Measurements from ENCODE around the gene TRIM14.
"Not testable (repeated sequence)": the region's sequence is repeated elsewhere in the genome, so short reads cannot be mapped to it uniquely, and the experiment has no call there.

The TRIM14 gene

GRCh38 chr9:98132158-98132557 lies 13.1 kb upstream of the TRIM14 start:
- TF ChIP-seq ESRRG (CRISPR knock-in tag; IDR thresholded peaks at IDR 0.05) (no peak), SNAI2 (CRISPR knock-in tag; IDR thresholded peaks at IDR 0.05) (no peak), RARB (CRISPR knock-in tag; IDR thresholded peaks at IDR 0.05) (no peak), CREB5 (CRISPR knock-in tag; IDR thresholded peaks at IDR 0.05; ENCODE audit: low read depth) (no peak)
- no peak for ATAC-seq

- no peak for ATAC-seq
- TF ChIP-seq TCF4 (CRISPR knock-in tag; IDR thresholded peaks at IDR 0.05; ENCODE audit: borderline replicate concordance) (no peak), ZFP30 (CRISPR knock-in tag; IDR thresholded peaks at IDR 0.05) (no peak), PPARA (CRISPR knock-in tag; IDR thresholded peaks at IDR 0.05; ENCODE audit: borderline replicate concordance) (no peak), BACH2 (CRISPR knock-in tag; IDR thresholded peaks at IDR 0.05; ENCODE audit: borderline replicate concordance) (no peak), SNAI2 (CRISPR knock-in tag; IDR thresholded peaks at IDR 0.05) (no peak), ESRRG (CRISPR knock-in tag; IDR thresholded peaks at IDR 0.05) (no peak), ZNF8 (CRISPR knock-in tag; IDR thresholded peaks at IDR 0.05) (no peak), POU6F1 (CRISPR knock-in tag; IDR thresholded peaks at IDR 0.05; ENCODE audit: borderline replicate concordance, low read depth) (no peak), ZFP3 (CRISPR knock-in tag; IDR thresholded peaks at IDR 0.05) (no peak), GLIS3 (CRISPR knock-in tag; IDR thresholded peaks at IDR 0.05) (no peak), OSR1 (CRISPR knock-in tag; IDR thresholded peaks at IDR 0.05) (no peak), ARNTL (CRISPR knock-in tag; IDR thresholded peaks at IDR 0.05; ENCODE audit: borderline replicate concordance, low read depth) (no peak)
Observed at GRCh38 chr9:98130576-98131228, 11.7 kb upstream of the TRIM14 start.

- ATAC-seq, result not testable (repeated sequence)
Observed at GRCh38 chr9:98130060-98130459, 11.0 kb upstream of the TRIM14 start.

GRCh38 chr9:98129451-98129881 lies 10.4 kb upstream of the TRIM14 start:
- ATAC-seq, result no peak
- TF ChIP-seq ZNF8 (CRISPR knock-in tag; IDR thresholded peaks at IDR 0.05), result no peak
- TF ChIP-seq ZNF70 (CRISPR knock-in tag; IDR thresholded peaks at IDR 0.05), result no peak
- no peak for TF ChIP-seq TCF4 (CRISPR knock-in tag; IDR thresholded peaks at IDR 0.05; ENCODE audit: borderline replicate concordance)
- no peak for TF ChIP-seq CSDC2 (CRISPR knock-in tag; IDR thresholded peaks at IDR 0.05)
- no peak for TF ChIP-seq CSRNP3 (CRISPR knock-in tag; IDR thresholded peaks at IDR 0.05)
- TF ChIP-seq ZFP3 (CRISPR knock-in tag; IDR thresholded peaks at IDR 0.05), result no peak
- no peak for TF ChIP-seq GLIS3 (CRISPR knock-in tag; IDR thresholded peaks at IDR 0.05)
- no peak for TF ChIP-seq ESRRG (CRISPR knock-in tag; IDR thresholded peaks at IDR 0.05)
- no peak for TF ChIP-seq RARB (CRISPR knock-in tag; IDR thresholded peaks at IDR 0.05)
- TF ChIP-seq TSHZ2 (CRISPR knock-in tag; IDR thresholded peaks at IDR 0.05), result no peak
- no peak for TF ChIP-seq PATZ1 (CRISPR knock-in tag; IDR thresholded peaks at IDR 0.05; ENCODE audit: borderline replicate concordance)
- TF ChIP-seq POU6F1 (CRISPR knock-in tag; IDR thresholded peaks at IDR 0.05; ENCODE audit: borderline replicate concordance, low read depth), result no peak
- no peak for TF ChIP-seq BACH2 (CRISPR knock-in tag; IDR thresholded peaks at IDR 0.05; ENCODE audit: borderline replicate concordance)
- TF ChIP-seq ISL1 (CRISPR knock-in tag; IDR thresholded peaks at IDR 0.05), result no peak
- no peak for TF ChIP-seq PPARA (CRISPR knock-in tag; IDR thresholded peaks at IDR 0.05; ENCODE audit: borderline replicate concordance)
- TF ChIP-seq ARNTL (CRISPR knock-in tag; IDR thresholded peaks at IDR 0.05; ENCODE audit: borderline replicate concordance, low read depth), result no peak
- no peak for TF ChIP-seq OSR1 (CRISPR knock-in tag; IDR thresholded peaks at IDR 0.05)
